ACC112 (cell line): ENCODE measurements around the gene PDLIM7.

Experiments used
- H2AFZ ChIP-seq: fragments of 200-600 bp; sonication (generic); one replicate; pipeline ENCODE4 v1.6.0; 2017; ENCODE audit warnings: antibody characterized with exemption, low read length; ENCODE audit not compliant: unreplicated experiment
- H3K27ac ChIP-seq: fragments of 200-600 bp; sonication (generic); 2 replicates; pipeline ENCODE4 v1.5.1; 2014; ENCODE audit warnings: low read depth, mild to moderate bottlenecking, antibody characterized with exemption, low read length, moderate library complexity
- H3K27me3 ChIP-seq: fragments of 200-600 bp; sonication (generic); 2 replicates; pipeline ENCODE4 v1.6.1; 2014; ENCODE audit warnings: mild to moderate bottlenecking, antibody characterized with exemption, low read length, moderate library complexity, mixed read lengths; ENCODE audit not compliant: insufficient read depth
- H3K36me3 ChIP-seq: fragments of 200-600 bp; sonication (generic); 2 replicates; pipeline ENCODE4 v1.6.1; 2016; ENCODE audit warnings: mild to moderate bottlenecking, antibody characterized with exemption, low read length, moderate library complexity, mixed read lengths; ENCODE audit not compliant: insufficient read depth
- H3K4me1 ChIP-seq: fragments of 200-600 bp; sonication (generic); one replicate; pipeline ENCODE4 v1.6.1; 2016; ENCODE audit warnings: low read length, mixed read lengths; ENCODE audit not compliant: insufficient read depth, unreplicated experiment, control insufficient read depth
- H3K4me3 ChIP-seq: fragments of 200-600 bp; sonication (generic); 2 replicates; pipeline ENCODE4 v1.5.1; 2014; ENCODE audit warnings: mild to moderate bottlenecking, low read depth, low read length
- H3K79me2 ChIP-seq: fragments of 200-600 bp; sonication (generic); one replicate; pipeline ENCODE4 v1.6.0; 2016; ENCODE audit warnings: low read length; ENCODE audit not compliant: control insufficient read depth, unreplicated experiment, insufficient read depth

Gene PDLIM7

GRCh38 chr5:177496070-177496726 lies 1.2 kb downstream of the PDLIM7 start:
- no peak overlapping the region for H2AFZ ChIP-seq
- H3K79me2 ChIP-seq: peaks cover 34% of the 10 kb centered on the region
- peak overlapping the region; percentile 78 for H3K4me3 ChIP-seq
- peak overlapping the region; percentile 82 for H3K27ac ChIP-seq
- no peaks in the 10 kb centered on the region for H3K27me3 ChIP-seq
- peaks cover 8% of the 10 kb centered on the region; the same call in 1 of the 2 replicates for H3K36me3 ChIP-seq
- peaks cover 50% of the 10 kb centered on the region for H3K4me1 ChIP-seq

GRCh38 chr5:177495243-177496060 lies 2.0 kb downstream of the PDLIM7 start:
- H3K27me3 ChIP-seq: no peaks in the 10 kb centered on the region
- peaks cover 14% of the 10 kb centered on the region; the same call in 1 of the 2 replicates for H3K36me3 ChIP-seq
- H3K4me3 ChIP-seq: peak overlapping the region; percentile 78
- peaks cover 41% of the 10 kb centered on the region for H3K79me2 ChIP-seq
- peak overlapping the region; percentile 82 for H3K27ac ChIP-seq
- H2AFZ ChIP-seq: no peak overlapping the region
- peaks cover 45% of the 10 kb centered on the region for H3K4me1 ChIP-seq

- H3K79me2 ChIP-seq: peaks cover 41% of the 10 kb centered on the region
- H3K4me3 ChIP-seq: peak overlapping the region; percentile 78
- no peaks in the 10 kb centered on the region for H3K27me3 ChIP-seq
- no peak overlapping the region for H2AFZ ChIP-seq
- H3K36me3 ChIP-seq: peaks cover 18% of the 10 kb centered on the region; the same call in 1 of the 2 replicates
- H3K27ac ChIP-seq: peak overlapping the region; percentile 82
- peaks cover 46% of the 10 kb centered on the region for H3K4me1 ChIP-seq
Observed at GRCh38 chr5:177494346-177495195, 2.8 kb downstream of the PDLIM7 start.

- H2AFZ ChIP-seq: no peak overlapping the region
- H3K27me3 ChIP-seq: no peaks in the 10 kb centered on the region
- peak overlapping the region; percentile 82 for H3K27ac ChIP-seq
- peaks cover 18% of the 10 kb centered on the region; the same call in 1 of the 2 replicates for H3K36me3 ChIP-seq
- H3K4me3 ChIP-seq: peak overlapping the region; percentile 56
- H3K4me1 ChIP-seq: peaks cover 46% of the 10 kb centered on the region
- peaks cover 44% of the 10 kb centered on the region for H3K79me2 ChIP-seq
Observed at GRCh38 chr5:177493795-177494345, 3.5 kb downstream of the PDLIM7 start.

- Histone ChIP-seq H3K4me3 (no peak overlapping the region), H3K27ac (peak overlapping the region; percentile 82), H3K4me1 (peaks cover 38% of the 10 kb centered on the region)
Observed at GRCh38 chr5:177492841-177493240, 4.6 kb downstream of the PDLIM7 start.

GRCh38 chr5:177491983-177492746 lies 5.2 kb downstream of the PDLIM7 start:
- no peak overlapping the region for H3K4me3 ChIP-seq

More at GRCh38 chr5:177492841-177493240, 4.6 kb downstream of the PDLIM7 start:
- Histone ChIP-seq H3K36me3 (peaks cover 21% of the 10 kb centered on the region; the same call in 1 of the 2 replicates), H2AFZ (no peak overlapping the region), H3K27me3 (no peaks in the 10 kb centered on the region), H3K79me2 (peaks cover 44% of the 10 kb centered on the region)

GRCh38 chr5:177491429-177491945 lies 5.9 kb downstream of the PDLIM7 start:
- H3K36me3 ChIP-seq: peaks cover 29% of the 10 kb centered on the region
- peaks cover 38% of the 10 kb centered on the region for H3K4me1 ChIP-seq
- no peak overlapping the region for H2AFZ ChIP-seq
- no peak overlapping the region for H3K27ac ChIP-seq
- H3K4me3 ChIP-seq: no peak overlapping the region
- no peaks in the 10 kb centered on the region for H3K27me3 ChIP-seq
- peaks cover 41% of the 10 kb centered on the region for H3K79me2 ChIP-seq

More at GRCh38 chr5:177491983-177492746, 5.2 kb downstream of the PDLIM7 start:
- H3K27me3 ChIP-seq: no peaks in the 10 kb centered on the region
- no peak overlapping the region for H3K27ac ChIP-seq
- peaks cover 27% of the 10 kb centered on the region for H3K36me3 ChIP-seq
- no peak overlapping the region for H2AFZ ChIP-seq
- peaks cover 44% of the 10 kb centered on the region for H3K79me2 ChIP-seq
- H3K4me1 ChIP-seq: peaks cover 38% of the 10 kb centered on the region

GRCh38 chr5:177490992-177491391 lies 6.4 kb downstream of the PDLIM7 start:
- Histone ChIP-seq H3K4me1 (peaks cover 35% of the 10 kb centered on the region), H2AFZ (no peak overlapping the region), H3K27ac (no peak overlapping the region), H3K4me3 (no peak overlapping the region), H3K36me3 (peaks cover 32% of the 10 kb centered on the region), H3K79me2 (peaks cover 37% of the 10 kb centered on the region), H3K27me3 (no peaks in the 10 kb centered on the region)

GRCh38 chr5:177490311-177490991 lies 7.0 kb downstream of the PDLIM7 start:
- H2AFZ ChIP-seq: no peak overlapping the region
- H3K4me1 ChIP-seq: peaks cover 30% of the 10 kb centered on the region
- peaks cover 33% of the 10 kb centered on the region for H3K79me2 ChIP-seq
- no peak overlapping the region for H3K4me3 ChIP-seq
- H3K36me3 ChIP-seq: peaks cover 32% of the 10 kb centered on the region
- H3K27me3 ChIP-seq: no peaks in the 10 kb centered on the region
- no peak overlapping the region for H3K27ac ChIP-seq
